GM12873 (cell line): ENCODE data around the gene ATG2A.

Experiments
- TF ChIP-seq, protein P1 (sequence below): IDR thresholded peaks from 2 replicates; pipeline ENCODE4 v1.5.1; 2012; ENCODE audit warnings: low read depth, mild to moderate bottlenecking, moderate library complexity, low read length, control low read depth; ENCODE audit not compliant: insufficient read depth; ENCODE audit errors: missing control alignments

The ATG2A gene

DNA sequence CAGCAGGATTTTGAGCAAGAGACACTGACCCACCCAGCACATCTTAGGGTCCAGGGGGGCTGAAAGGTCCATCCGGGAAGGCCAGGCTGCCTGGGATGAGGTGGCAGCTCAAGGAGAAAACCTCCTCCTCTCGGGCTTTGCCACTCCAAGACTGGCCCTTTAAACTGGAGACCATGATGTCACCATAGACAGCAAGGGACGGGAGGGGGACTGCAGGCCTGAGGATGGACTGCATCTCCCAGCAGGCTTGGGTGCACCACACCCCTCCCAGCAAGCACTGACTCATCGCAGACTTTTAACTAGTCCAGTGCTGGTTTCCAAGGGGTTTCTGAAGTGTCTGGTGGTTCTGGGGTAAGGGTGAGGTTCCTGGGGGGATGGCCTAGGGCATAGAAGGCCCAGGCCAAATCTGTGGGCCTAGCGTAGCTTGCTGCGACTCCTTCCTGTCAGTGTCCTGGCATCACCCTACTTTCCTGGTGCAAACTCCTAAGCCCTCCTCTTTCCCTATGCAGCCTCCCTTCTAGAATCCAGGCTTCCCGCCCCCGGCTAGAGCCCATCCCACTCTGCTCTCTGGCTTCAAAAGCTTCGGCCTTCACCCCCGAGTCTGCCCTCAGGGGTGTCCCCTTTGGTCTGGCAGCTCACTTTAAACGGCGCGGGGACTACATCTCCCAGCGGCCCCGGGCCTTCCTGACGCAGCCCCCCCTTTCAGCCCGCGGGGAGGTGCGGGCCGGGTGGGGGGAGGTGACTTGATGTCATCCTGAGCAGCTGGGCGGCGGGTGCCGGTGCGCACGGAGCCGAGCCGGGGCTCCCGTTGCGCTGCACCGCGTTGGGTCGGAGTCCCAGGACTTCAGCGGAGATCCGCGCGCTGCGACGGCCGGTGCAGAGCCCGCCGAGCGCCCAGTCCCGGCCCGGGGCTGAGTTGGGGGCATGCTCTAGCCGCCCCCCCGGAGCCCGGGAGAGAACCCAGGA lies 7.2 kb upstream of the ATG2A start, which contains the start of gene PPP2R5B:
PPP2R5B (plus strand) TSS at position 746 of the 966 bp plus-strand sequence. CDS start 1,046 bp downstream, outside the sequence.
- TF ChIP-seq, protein P1, sequence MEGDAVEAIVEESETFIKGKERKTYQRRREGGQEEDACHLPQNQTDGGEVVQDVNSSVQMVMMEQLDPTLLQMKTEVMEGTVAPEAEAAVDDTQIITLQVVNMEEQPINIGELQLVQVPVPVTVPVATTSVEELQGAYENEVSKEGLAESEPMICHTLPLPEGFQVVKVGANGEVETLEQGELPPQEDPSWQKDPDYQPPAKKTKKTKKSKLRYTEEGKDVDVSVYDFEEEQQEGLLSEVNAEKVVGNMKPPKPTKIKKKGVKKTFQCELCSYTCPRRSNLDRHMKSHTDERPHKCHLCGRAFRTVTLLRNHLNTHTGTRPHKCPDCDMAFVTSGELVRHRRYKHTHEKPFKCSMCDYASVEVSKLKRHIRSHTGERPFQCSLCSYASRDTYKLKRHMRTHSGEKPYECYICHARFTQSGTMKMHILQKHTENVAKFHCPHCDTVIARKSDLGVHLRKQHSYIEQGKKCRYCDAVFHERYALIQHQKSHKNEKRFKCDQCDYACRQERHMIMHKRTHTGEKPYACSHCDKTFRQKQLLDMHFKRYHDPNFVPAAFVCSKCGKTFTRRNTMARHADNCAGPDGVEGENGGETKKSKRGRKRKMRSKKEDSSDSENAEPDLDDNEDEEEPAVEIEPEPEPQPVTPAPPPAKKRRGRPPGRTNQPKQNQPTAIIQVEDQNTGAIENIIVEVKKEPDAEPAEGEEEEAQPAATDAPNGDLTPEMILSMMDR: no peak

DNA sequence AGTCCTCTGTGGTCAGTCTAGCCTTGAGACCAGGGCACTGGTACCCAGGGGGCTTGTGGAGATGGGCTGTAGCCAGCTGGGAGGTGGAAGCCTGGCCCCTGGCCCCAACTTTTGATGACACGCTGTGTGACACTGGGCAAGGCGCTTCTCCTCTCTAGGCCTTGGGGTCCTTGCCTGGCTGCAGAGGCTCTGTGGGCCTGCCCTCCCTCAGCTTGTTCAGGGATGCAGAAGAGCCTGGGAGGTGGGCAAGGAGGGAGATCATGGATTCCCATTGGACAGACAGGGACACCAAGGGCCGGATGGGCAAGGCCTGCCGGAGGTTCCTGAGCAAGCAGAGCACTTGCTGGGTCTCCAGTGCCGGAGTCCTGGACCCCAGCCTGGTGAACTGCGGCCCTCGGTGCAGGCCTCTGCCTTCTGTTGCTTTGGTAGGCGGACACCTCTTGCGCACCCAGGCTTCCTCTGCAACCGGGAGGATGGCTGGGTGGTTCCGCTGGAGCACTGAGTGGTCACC lies 6.2 kb upstream of the ATG2A start:
- TF ChIP-seq, protein P1: no peak

DNA sequence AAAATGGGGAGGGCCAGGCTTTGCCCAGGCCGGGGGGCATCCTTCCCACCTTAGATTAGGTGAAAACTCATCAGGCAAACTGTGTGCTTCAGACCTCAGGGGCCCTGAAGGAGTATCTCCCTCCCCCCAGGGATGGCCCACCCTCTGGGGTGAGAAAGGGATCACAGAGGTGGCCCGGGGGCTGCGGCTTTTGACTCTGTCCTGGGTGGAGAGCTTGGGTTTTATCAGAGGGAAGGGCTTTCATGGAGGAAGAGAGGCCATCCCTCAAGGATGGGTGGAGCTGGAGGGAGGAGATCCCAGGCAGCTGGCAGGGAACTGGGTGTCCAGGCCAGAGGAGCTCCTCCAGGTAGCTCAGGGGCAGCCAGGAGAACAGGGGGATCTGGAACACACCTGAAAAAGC lies 4.4 kb upstream of the ATG2A start:
- TF ChIP-seq, protein P1: no peak

DNA sequence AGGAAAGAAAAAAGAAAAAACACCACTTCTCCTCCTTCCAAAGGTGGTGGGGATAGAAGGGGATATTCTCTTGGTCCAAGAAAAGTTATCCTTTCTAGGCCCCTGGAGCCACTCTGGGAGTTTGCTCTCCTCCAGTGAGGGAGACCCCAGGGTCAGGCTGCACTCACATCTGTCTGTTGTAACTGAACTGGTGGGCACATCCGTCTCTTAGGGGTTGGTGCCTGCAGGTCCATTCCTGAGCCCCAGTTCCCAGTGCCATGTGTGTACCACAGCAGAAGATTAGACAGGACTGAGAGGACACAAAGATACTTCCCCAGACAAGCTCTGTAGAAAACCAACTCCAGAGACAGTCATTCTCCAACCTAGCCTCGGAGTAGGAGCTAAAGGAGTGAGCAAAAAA lies 3.1 kb upstream of the ATG2A start:
- TF ChIP-seq, protein P1: no peak

DNA sequence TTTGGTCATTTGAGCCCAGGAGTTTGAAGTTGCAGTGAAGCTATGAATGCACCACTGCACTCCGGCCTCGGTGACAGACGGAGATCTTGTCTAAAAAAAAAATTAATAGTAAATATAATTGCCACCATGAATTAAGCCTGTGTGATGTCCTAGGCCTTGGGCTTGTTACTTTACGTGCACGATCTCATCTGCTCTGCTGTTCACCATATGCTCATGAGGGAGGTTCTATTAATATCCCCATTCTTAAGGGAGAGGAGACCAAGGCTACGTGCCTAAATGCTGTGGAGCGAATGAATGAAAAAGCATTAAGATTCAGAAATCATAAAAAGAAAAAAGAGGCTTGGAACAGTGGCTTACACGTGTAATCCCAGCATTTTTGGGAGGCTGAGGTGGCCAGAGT lies 2.6 kb upstream of the ATG2A start:
- TF ChIP-seq, protein P1: no peak

DNA sequence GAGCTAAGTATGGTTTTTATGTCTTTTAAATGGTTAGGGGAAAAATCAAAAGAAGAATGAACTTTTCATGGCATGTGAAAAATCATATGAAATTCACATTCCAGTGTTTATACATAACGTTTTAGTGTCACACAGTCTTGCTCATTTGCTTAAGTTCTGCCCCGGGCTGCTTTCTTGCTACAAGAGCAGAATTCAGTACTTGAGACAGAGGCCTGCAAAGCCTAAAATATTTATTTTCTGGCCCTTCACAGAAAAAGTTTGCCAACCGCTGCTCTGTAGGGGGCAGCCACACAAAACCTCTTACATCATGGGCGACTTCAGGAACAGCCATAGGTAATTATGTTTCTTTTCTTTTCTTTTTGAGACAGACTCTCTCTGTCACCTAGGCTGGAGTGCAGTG lies 1.0 kb upstream of the ATG2A start:
- TF ChIP-seq, protein P1: peak; percentile 32

DNA sequence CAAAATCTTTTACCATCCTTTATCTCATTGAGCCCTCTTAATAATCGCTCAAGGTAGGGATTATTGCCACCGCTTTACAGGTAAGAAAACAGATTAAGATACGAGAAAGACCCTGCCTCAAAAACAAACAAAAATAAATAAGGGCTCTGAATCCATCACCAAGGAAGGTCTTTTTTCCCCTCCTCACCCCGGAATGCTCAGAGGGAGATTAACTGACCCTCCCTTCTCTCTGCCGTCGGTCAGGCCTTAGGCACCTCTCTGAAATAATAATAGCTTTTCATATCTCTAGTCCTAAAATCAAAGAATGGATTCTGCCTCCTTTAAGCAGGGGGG lies 620 bp upstream of the ATG2A start:
- TF ChIP-seq, protein P1: no peak
